ENCODE results near the gene SLC6A11.

GRCh38 chr3:10933470-10933804 is 117.4 kb downstream of the SLC6A11 start:
- no peak for TF ChIP-seq CTCF (IDR thresholded peaks at IDR 0.05)
- TF ChIP-seq EP300 (IDR thresholded peaks at IDR 0.05), result no peak
- TF ChIP-seq POLR2A (IDR thresholded peaks at IDR 0.05), result no peak
